ENCODE data around the gene FZR1. TPM values are rescaled to one million over a fixed set of nuclear protein-coding genes. Genes with fewer than 3 reads are reported as not detected.

FZR1 gene
- total and polyA plus RNA-seq, 2 of the 8 experiments (the other 6 are each of a cell fraction or from before 2014, with no cell fraction given) = 21.6 to 35.5 TPM

GRCh38 chr19:3463714-3464586 is 42.2 kb upstream of the FZR1 start:
- peaks cover 24 to 54% (median 50%) of the 10 kb centered on the region in 4 experiments for H3K27me3 ChIP-seq (replicated peaks in 1 of 4; ENCODE audit: control insufficient read depth in 3 of 4, extremely low read depth in 1 of 4, insufficient read depth in 3 of 4, low read length in 3 of 4)
- WGBS, 2 experiments (ENCODE audit: extremely low coverage in 1 of 2, insufficient coverage in 1 of 2, insufficient read length in 1 of 2, insufficient replicate concordance in 2 of 2, low coverage in 1 of 2, low lambda C conversion rate in 2 of 2, missing lambda C conversion rate in 1 of 2) = 0% methylated on average over 13 of the region's 57 CpGs; no CpG with 5 or more reads in 1 of the 2 experiments
- no peak for TF ChIP-seq RBBP5 (IDR thresholded peaks at IDR 0.05; ENCODE audit: borderline replicate concordance, low read depth, low read length)
- no peak for TF ChIP-seq CEBPB (IDR thresholded peaks at IDR 0.05; ENCODE audit: low read depth, low read length)
- TF ChIP-seq CBX5 (IDR thresholded peaks at IDR 0.05; ENCODE audit: low read depth, low read length) = no peak
- no peak for TF ChIP-seq SIN3A (conservative IDR thresholded peaks at IDR 0.05 in 1 of 2, IDR thresholded peaks at IDR 0.05 in 1 of 2; ENCODE audit: low read depth in 1 of 2, low read length in 2 of 2)
- TF ChIP-seq RAD21 (IDR thresholded peaks at IDR 0.05 in 1 of 2, conservative IDR thresholded peaks at IDR 0.05 in 1 of 2; ENCODE audit: low read depth in 2 of 2, low read length in 2 of 2) = peak in 1 of 2 experiments; percentile 4; a peak in 1 of 4 replicates
- TF ChIP-seq, protein P1, sequence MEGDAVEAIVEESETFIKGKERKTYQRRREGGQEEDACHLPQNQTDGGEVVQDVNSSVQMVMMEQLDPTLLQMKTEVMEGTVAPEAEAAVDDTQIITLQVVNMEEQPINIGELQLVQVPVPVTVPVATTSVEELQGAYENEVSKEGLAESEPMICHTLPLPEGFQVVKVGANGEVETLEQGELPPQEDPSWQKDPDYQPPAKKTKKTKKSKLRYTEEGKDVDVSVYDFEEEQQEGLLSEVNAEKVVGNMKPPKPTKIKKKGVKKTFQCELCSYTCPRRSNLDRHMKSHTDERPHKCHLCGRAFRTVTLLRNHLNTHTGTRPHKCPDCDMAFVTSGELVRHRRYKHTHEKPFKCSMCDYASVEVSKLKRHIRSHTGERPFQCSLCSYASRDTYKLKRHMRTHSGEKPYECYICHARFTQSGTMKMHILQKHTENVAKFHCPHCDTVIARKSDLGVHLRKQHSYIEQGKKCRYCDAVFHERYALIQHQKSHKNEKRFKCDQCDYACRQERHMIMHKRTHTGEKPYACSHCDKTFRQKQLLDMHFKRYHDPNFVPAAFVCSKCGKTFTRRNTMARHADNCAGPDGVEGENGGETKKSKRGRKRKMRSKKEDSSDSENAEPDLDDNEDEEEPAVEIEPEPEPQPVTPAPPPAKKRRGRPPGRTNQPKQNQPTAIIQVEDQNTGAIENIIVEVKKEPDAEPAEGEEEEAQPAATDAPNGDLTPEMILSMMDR (IDR thresholded peaks at IDR 0.05; ENCODE audit: control extremely low read depth in 1 of 3, insufficient read depth in 1 of 3, low read depth in 1 of 3, low read length in 3 of 3) = peak in 1 of 3 experiments; percentile 17; a peak in 1 of 4 replicates
- no peak for TF ChIP-seq EZH2 (IDR thresholded peaks at IDR 0.05; ENCODE audit: low read depth, low read length, severe bottlenecking)

More at GRCh38 chr19:3463714-3464586, 42.2 kb upstream of the FZR1 start:
- H3K36me3 ChIP-seq (ENCODE audit: control insufficient read depth in 2 of 4, insufficient read depth in 4 of 4, low read length in 3 of 4) = no peaks in the 10 kb centered on the region; a peak in 1 of 8 replicates
- CTCF ChIA-PET (ENCODE audit: partially characterized antibody) = interaction anchor here (0.5 to 1.8 kb wide), 10 partner anchors 9 to 165 kb away, joined by 3 to 9 read pairs (median 4); no protein-coding TSS in a partner anchor
- no peak overlapping the region for H2BK20ac ChIP-seq (ENCODE audit: low read length)
- peak overlapping the region; percentile 29 to 72 (median 34) for H3K4me3 ChIP-seq (ENCODE audit: extremely low read depth in 1 of 4, insufficient read depth in 2 of 4, low read depth in 3 of 4, low read length in 4 of 4)
- DNase-seq (ENCODE audit: low read depth in 1 of 2, low spot score in 2 of 2) = peak in 1 of 2 experiments; percentile 67
- H3K18ac ChIP-seq (ENCODE audit: extremely low read depth, low read length) = no peak overlapping the region; the same call in none of the 2 replicates
- no peak overlapping the region for H3K23ac ChIP-seq (ENCODE audit: insufficient read length)
- H3K4me2 ChIP-seq (ENCODE audit: insufficient read depth in 1 of 2, low read depth in 2 of 2, low read length in 2 of 2) = peak overlapping the region; percentile 63 to 81
- no peak overlapping the region for H3K4ac ChIP-seq (replicated peaks; ENCODE audit: insufficient read length, low read depth, low read length)
- H3K14ac ChIP-seq (ENCODE audit: insufficient read length) = no peak overlapping the region
- H3K27ac ChIP-seq (ENCODE audit: low read depth, low read length) = no peak overlapping the region
- peaks cover 3 to 5% of the 10 kb centered on the region in 2 experiments for H4K20me1 ChIP-seq (replicated peaks in 1 of 2; ENCODE audit: control insufficient read depth in 1 of 2, insufficient read depth in 2 of 2, low read length in 2 of 2)
- no peaks in the 10 kb centered on the region for H3K79me1 ChIP-seq (ENCODE audit: low read depth, low read length)
- H4K8ac ChIP-seq (ENCODE audit: extremely low read depth, insufficient read depth, low read length) = no peak overlapping the region
- no peak overlapping the region for H4K5ac ChIP-seq (ENCODE audit: insufficient read length, low read depth, low read length)
- peaks cover 0 to 13% (median 5%) of the 10 kb centered on the region in 4 experiments; a peak in 6 of 7 replicates for H3K4me1 ChIP-seq (replicated peaks in 1 of 4; ENCODE audit: control insufficient read depth in 3 of 4, insufficient read depth in 4 of 4, low read length in 3 of 4)
- no peak for FAIRE-seq
- no peak overlapping the region for H2BK12ac ChIP-seq (ENCODE audit: low read depth, low read length)
- no peak overlapping the region for H2BK15ac ChIP-seq (ENCODE audit: low read length)
- H4K91ac ChIP-seq (replicated peaks; ENCODE audit: insufficient read length, low read length) = no peak overlapping the region
- no peak overlapping the region for H2AFZ ChIP-seq (ENCODE audit: low read length)
- no peak overlapping the region for H3K56ac ChIP-seq (replicated peaks; ENCODE audit: insufficient read length, low read depth, low read length)
- no peak overlapping the region for H2AK5ac ChIP-seq (ENCODE audit: low read depth, low read length)
- no peak overlapping the region for H2BK120ac ChIP-seq (replicated peaks; ENCODE audit: low read depth, low read length)
- POLR2A ChIA-PET (ENCODE audit: partially characterized antibody) = interaction anchor here (1.6 to 1.9 kb wide), 3 partner anchors 14 to 19 kb away, joined by 3 to 5 read pairs (median 5); no protein-coding TSS in a partner anchor
- peaks cover 6 to 10% of the 10 kb centered on the region in 2 experiments; a peak in 3 of 4 replicates for H3K9me3 ChIP-seq (ENCODE audit: insufficient read depth in 2 of 2, low read depth in 1 of 2, low read length in 1 of 2)
- no peak overlapping the region for H2BK5ac ChIP-seq (ENCODE audit: low read depth, low read length)
- H3K23me2 ChIP-seq (ENCODE audit: low read depth, low read length) = peaks cover 9% of the 10 kb centered on the region; the same call in 1 of the 2 replicates
- no peaks in the 10 kb centered on the region for H3K79me2 ChIP-seq (ENCODE audit: control insufficient read depth in 1 of 2, insufficient read depth in 2 of 2, low read length in 2 of 2)
- H3K9ac ChIP-seq (replicated peaks in 1 of 4; ENCODE audit: extremely low read depth in 1 of 4, low read depth in 3 of 4, low read length in 3 of 4) = no peak overlapping the region
